Thoracic aorta (tissue), 2 donors: Measurements from ENCODE around the gene PAX9. TPM values are rescaled to one million over a fixed set of nuclear protein-coding genes. Genes with fewer than 3 reads are reported as not detected.

ENCODE experiments used
- ATAC-seq: fragments of 150-250 bp; one replicate; pipeline ENCODE4 v1.8.0; 2017; ENCODE audit warnings: low read depth; ENCODE audit not compliant: insufficient number of reproducible peaks, low FRiP score
- DNase-seq: peaks from one replicate; pipeline ENCODE4 v3.0.0-alpha.2; 2020; ENCODE audit warnings: low spot score
- H3K27ac ChIP-seq, 2 donors: fragments of 200-600 bp; sonication (generic); 1 replicate in 1 of 2; 2 replicates in 1 of 2; pipeline ENCODE4 v1.5.1; 2016; ENCODE audit warnings: mild to moderate bottlenecking in 2 of 2, moderate library complexity in 2 of 2
- H3K27me3 ChIP-seq: fragments of 200-600 bp; sonication (generic); replicated peaks from 2 replicates; pipeline ENCODE4 v1.6.0; 2016; ENCODE audit warnings: mild to moderate bottlenecking; ENCODE audit not compliant: insufficient read depth
- H3K36me3 ChIP-seq: fragments of 200-600 bp; sonication (generic); one replicate; pipeline ENCODE4 v1.5.1; 2016
- H3K4me1 ChIP-seq, 2 donors: fragments of 200-600 bp; sonication (generic); 1 replicate in 1 of 2; 2 replicates in 1 of 2; pipeline versions ENCODE4 v1.5.1 to v1.6.0; 2016; ENCODE audit warnings: low read depth in 2 of 2, mild to moderate bottlenecking in 1 of 2; ENCODE audit not compliant: control insufficient read depth in 1 of 2
- H3K4me3 ChIP-seq: fragments of 200-600 bp; sonication (generic); 2 replicates; pipeline ENCODE4 v1.5.1; 2016; ENCODE audit warnings: mild to moderate bottlenecking
- H3K9me3 ChIP-seq: fragments of 200-600 bp; sonication (generic); 2 replicates; pipeline ENCODE4 v1.5.1; 2016
- CTCF ChIP-seq: fragments of 200-600 bp; sonication (generic); IDR thresholded peaks from one replicate; pipeline ENCODE4 v1.5.1; 2019; ENCODE audit warnings: antibody characterized with exemption
- total RNA-seq, 2 donors: library from RNA; depleted of rRNA; stranded (reverse); fragments of >200 nt; gene quantifications; one replicate each; pipeline versions ENCODE4 v1.1.0 to v1.2.3, GENCODE V29; 2016

PAX9 gene
- total RNA-seq, 2 donors from 2014 or later = 0.21 to 4.5 TPM

- H3K4me1 ChIP-seq = no peaks in the 10 kb centered on the region
- H3K27ac ChIP-seq = no peak overlapping the region
- H3K4me3 ChIP-seq = no peak overlapping the region
- H3K36me3 ChIP-seq = no peaks in the 10 kb centered on the region
- DNase-seq = no peak
- no peaks in the 10 kb centered on the region for H3K9me3 ChIP-seq
- H3K27me3 ChIP-seq = no peaks in the 10 kb centered on the region
- ATAC-seq = no peak
- TF ChIP-seq CTCF = no peak
Observed at GRCh38 chr14:36675581-36675980, 13.9 kb downstream of the PAX9 start.

DNA sequence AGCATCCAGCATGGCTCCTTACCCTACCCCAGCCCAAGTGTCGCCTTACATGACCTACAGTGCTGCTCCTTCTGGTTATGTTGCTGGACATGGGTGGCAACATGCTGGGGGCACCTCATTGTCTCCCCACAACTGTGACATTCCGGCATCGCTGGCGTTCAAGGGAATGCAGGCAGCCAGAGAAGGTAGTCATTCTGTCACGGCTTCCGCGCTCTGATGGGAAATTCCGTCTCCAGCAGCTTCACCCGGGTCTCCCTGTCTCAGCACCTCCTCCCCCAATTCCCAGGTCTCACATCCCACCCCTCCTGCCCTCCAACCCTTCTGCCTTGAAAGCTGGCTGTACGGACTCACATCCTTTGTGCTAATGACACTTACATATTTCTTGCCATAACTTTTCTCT lies 14.6 kb downstream of the PAX9 start:
- no peak for ATAC-seq

DNA sequence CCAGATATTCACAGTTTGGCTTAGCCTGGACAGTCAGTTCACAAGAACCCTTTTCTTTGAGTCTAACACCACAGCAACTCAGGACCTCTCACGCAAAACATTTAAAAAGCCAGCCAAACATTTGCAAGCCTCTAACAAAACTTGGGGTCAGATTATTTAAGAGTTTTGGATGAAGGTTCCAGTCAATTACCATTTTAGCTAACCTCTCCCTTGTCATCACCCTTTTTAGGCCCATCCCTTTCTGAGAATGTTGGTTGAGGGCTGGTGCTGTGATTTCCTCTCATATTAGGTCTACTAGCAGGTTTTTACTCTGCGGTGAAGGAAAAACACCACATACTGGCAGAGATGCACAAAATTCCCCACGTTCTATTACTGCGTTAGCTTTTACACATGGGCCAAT lies 20.7 kb downstream of the PAX9 start:
- H3K27ac ChIP-seq = no peak overlapping the region
- no peak for TF ChIP-seq CTCF
- ATAC-seq (no peak), DNase-seq (no peak)
- H3K9me3 ChIP-seq = no peaks in the 10 kb centered on the region
- no peaks in the 10 kb centered on the region for H3K4me1 ChIP-seq
- no peaks in the 10 kb centered on the region for H3K27me3 ChIP-seq
- no peak overlapping the region for H3K4me3 ChIP-seq
- no peaks in the 10 kb centered on the region for H3K36me3 ChIP-seq

More for the DNA sequence above, 14.6 kb downstream of the PAX9 start:
- no peaks in the 10 kb centered on the region for H3K36me3 ChIP-seq
- DNase-seq = no peak
- no peaks in the 10 kb centered on the region for H3K4me1 ChIP-seq
- no peaks in the 10 kb centered on the region for H3K27me3 ChIP-seq
- TF ChIP-seq CTCF = no peak
- H3K4me3 ChIP-seq = no peak overlapping the region
- H3K27ac ChIP-seq = no peak overlapping the region
- H3K9me3 ChIP-seq = no peaks in the 10 kb centered on the region

- ATAC-seq = no peak
Observed at GRCh38 chr14:36683083-36683724, 21.5 kb downstream of the PAX9 start.

GRCh38 chr14:36684946-36685345 lies 23.3 kb downstream of the PAX9 start:
- no peaks in the 10 kb centered on the region for H3K9me3 ChIP-seq
- H3K4me1 ChIP-seq = no peaks in the 10 kb centered on the region
- H3K27me3 ChIP-seq = no peaks in the 10 kb centered on the region
- TF ChIP-seq CTCF = no peak
- DNase-seq = no peak
- no peaks in the 10 kb centered on the region for H3K36me3 ChIP-seq
- H3K27ac ChIP-seq = no peak overlapping the region
- no peak for ATAC-seq
- no peak overlapping the region for H3K4me3 ChIP-seq

More at GRCh38 chr14:36683083-36683724, 21.5 kb downstream of the PAX9 start:
- H3K9me3 ChIP-seq = no peaks in the 10 kb centered on the region
- H3K36me3 ChIP-seq = no peaks in the 10 kb centered on the region
- H3K27me3 ChIP-seq = no peaks in the 10 kb centered on the region
- no peak overlapping the region for H3K27ac ChIP-seq
- no peaks in the 10 kb centered on the region for H3K4me1 ChIP-seq
- no peak overlapping the region for H3K4me3 ChIP-seq
- no peak for TF ChIP-seq CTCF
- no peak for DNase-seq
